T follicular helper cell (primary cell): ENCODE measurements around the gene SP7.
"Not testable (repeated sequence)": the region's sequence is repeated elsewhere in the genome, so short reads cannot be mapped to it uniquely, and the experiment has no call there.

Experiments used
- DNase-seq: peaks from one replicate; pipeline ENCODE4 v3.0.0-alpha.2; 2020; ENCODE audit warnings: low read depth
- total RNA-seq, 2 experiments: gene quantifications; one replicate each; lab custom pipeline; 2026; lab: John Stamatoyannopoulos, UW

The SP7 gene
- total RNA-seq = 0 to 0.06 reads per million in 2 experiments

GRCh38 chr12:53336181-53336681 lies at the start of gene SP7:
SP7 (minus strand) TSS chr12:53336354; CDS start chr12:53335646, 708 bp downstream.
- no peak for DNase-seq

- no peak for DNase-seq
Measured at GRCh38 chr12:53383258-53383657, 47.1 kb upstream of the SP7 start.

GRCh38 chr12:53381731-53382630 lies 45.8 kb upstream of the SP7 start:
- peak; percentile 20 for DNase-seq

GRCh38 chr12:53380794-53381730 lies 44.9 kb upstream of the SP7 start:
- DNase-seq = no peak

- DNase-seq = peak; percentile 79
Measured at GRCh38 chr12:53380104-53380793, 44.1 kb upstream of the SP7 start, which contains the start of gene SP1. SP1 (plus strand) TSS chr12:53380176; CDS start chr12:53380292, 116 bp downstream.

- peak; percentile 99 for DNase-seq
Measured at GRCh38 chr12:53379389-53380103, 43.4 kb upstream of the SP7 start.

- DNase-seq = no peak
Measured at GRCh38 chr12:53378724-53379388, 42.7 kb upstream of the SP7 start.

GRCh38 chr12:53378222-53378621 lies 42.1 kb upstream of the SP7 start:
- DNase-seq = no peak

GRCh38 chr12:53376747-53377146 lies 40.6 kb upstream of the SP7 start:
- no peak for DNase-seq

GRCh38 chr12:53374277-53374676 lies 38.1 kb upstream of the SP7 start:
- not testable (repeated sequence) for DNase-seq

- DNase-seq = not testable (repeated sequence)
Measured at GRCh38 chr12:53373554-53374133, 37.5 kb upstream of the SP7 start.

- DNase-seq = no peak
Measured at GRCh38 chr12:53365245-53365904, 29.2 kb upstream of the SP7 start.

- not testable (repeated sequence) for DNase-seq
Measured at GRCh38 chr12:53361638-53362037, 25.5 kb upstream of the SP7 start.

GRCh38 chr12:53358836-53359419 lies 22.8 kb upstream of the SP7 start:
- no peak for DNase-seq

- DNase-seq = no peak
Measured at GRCh38 chr12:53355121-53355520, 19.0 kb upstream of the SP7 start.

- no peak for DNase-seq
Measured at GRCh38 chr12:53353257-53353655, 17.1 kb upstream of the SP7 start.

GRCh38 chr12:53352331-53353256 lies 16.4 kb upstream of the SP7 start:
- DNase-seq = peak; percentile 75

- DNase-seq = no peak
Measured at GRCh38 chr12:53347905-53348304, 11.8 kb upstream of the SP7 start.
